NCI-H187 (cell line): ENCODE results near the gene KCNJ10.
"Not testable (repeated sequence)": the region's sequence is repeated elsewhere in the genome, so short reads cannot be mapped to it uniquely, and the experiment has no call there.

Source experiments
- DNase-seq, 2 experiments: peaks; one replicate each; lab custom pipeline; 2025; lab: John Stamatoyannopoulos, UW

KCNJ10 gene

GRCh38 chr1:160061369-160062229 lies 8.4 kb downstream of the KCNJ10 start:
- DNase-seq = no peak

- no peak for DNase-seq
Measured at GRCh38 chr1:160058087-160058486, 11.9 kb downstream of the KCNJ10 start.

- DNase-seq = no peak
Measured at GRCh38 chr1:160056648-160057169, 13.3 kb downstream of the KCNJ10 start.

GRCh38 chr1:160053548-160054365 lies 16.2 kb downstream of the KCNJ10 start:
- DNase-seq = no peak

- no peak for DNase-seq
Measured at GRCh38 chr1:160052936-160053335, 17.0 kb downstream of the KCNJ10 start.

GRCh38 chr1:160050619-160051018 lies 19.3 kb downstream of the KCNJ10 start:
- no peak for DNase-seq

GRCh38 chr1:160050182-160050581 lies 19.8 kb downstream of the KCNJ10 start:
- not testable (repeated sequence) for DNase-seq

- no peak for DNase-seq
Measured at GRCh38 chr1:160049101-160049500, 20.9 kb downstream of the KCNJ10 start.

GRCh38 chr1:160048335-160048734 lies 21.6 kb downstream of the KCNJ10 start:
- DNase-seq = no peak

GRCh38 chr1:160047111-160047991 lies 22.6 kb downstream of the KCNJ10 start:
- DNase-seq = no peak

GRCh38 chr1:160046494-160047110 lies 23.4 kb downstream of the KCNJ10 start:
- DNase-seq = no peak

- DNase-seq = no peak
Measured at GRCh38 chr1:160045653-160046052, 24.3 kb downstream of the KCNJ10 start.

GRCh38 chr1:160043543-160043942 lies 26.4 kb downstream of the KCNJ10 start:
- no peak for DNase-seq

GRCh38 chr1:160040476-160040875 lies 29.5 kb downstream of the KCNJ10 start:
- no peak for DNase-seq

- DNase-seq = peak in 1 of 2 experiments; percentile 49
Measured at GRCh38 chr1:160032165-160032820, 37.7 kb downstream of the KCNJ10 start.

- peak; percentile 98 to 100 for DNase-seq
Measured at GRCh38 chr1:160031365-160032164, 38.4 kb downstream of the KCNJ10 start, which contains the start of gene PIGM. PIGM (minus strand) TSS chr1:160031990; CDS start chr1:160031739, 251 bp downstream.

GRCh38 chr1:160030657-160031364 lies 39.1 kb downstream of the KCNJ10 start:
- no peak for DNase-seq

- no peak for DNase-seq
Measured at GRCh38 chr1:160028426-160028825, 41.5 kb downstream of the KCNJ10 start.

- DNase-seq = no peak
Measured at GRCh38 chr1:160025314-160025713, 44.6 kb downstream of the KCNJ10 start.
